Measurements from ENCODE around the gene ATP2B2. TPM values are rescaled to one million over a fixed set of nuclear protein-coding genes. Genes with fewer than 3 reads are reported as not detected.

Gene ATP2B2
- total and polyA plus RNA-seq, 2 of the 8 experiments (the other 6 are each of a cell fraction or from before 2014, with no cell fraction given): 0.14 to 1.2 TPM

- 85% methylated on average over 4 of the region's 4 CpGs; no CpG with 5 or more reads in 1 of the 2 experiments for WGBS, 2 experiments (ENCODE audit: extremely low coverage in 1 of 2, insufficient coverage in 1 of 2, insufficient read length in 1 of 2, insufficient replicate concordance in 2 of 2, low coverage in 1 of 2, low lambda C conversion rate in 2 of 2, missing lambda C conversion rate in 1 of 2)
- no peak overlapping the region for H2AK5ac ChIP-seq (ENCODE audit: low read depth, low read length)
- no peak overlapping the region for H2BK5ac ChIP-seq (ENCODE audit: low read depth, low read length)
- FAIRE-seq (no peak), DNase-seq (ENCODE audit: low read depth in 1 of 2, low spot score in 2 of 2) (no peak)
- H3K4me3 ChIP-seq (ENCODE audit: extremely low read depth in 1 of 4, insufficient read depth in 2 of 4, low read depth in 3 of 4, low read length in 4 of 4): no peak overlapping the region
- no peak overlapping the region for H4K8ac ChIP-seq (ENCODE audit: extremely low read depth, insufficient read depth, low read length)
- H3K4me2 ChIP-seq (ENCODE audit: insufficient read depth in 1 of 2, low read depth in 2 of 2, low read length in 2 of 2): no peak overlapping the region
- H2BK20ac ChIP-seq (ENCODE audit: low read length): no peak overlapping the region
- H3K4ac ChIP-seq (replicated peaks; ENCODE audit: insufficient read length, low read depth, low read length): no peak overlapping the region
- no peak overlapping the region for H2BK15ac ChIP-seq (ENCODE audit: low read length)
- peaks cover 2 to 3% of the 10 kb centered on the region in 2 experiments for H4K20me1 ChIP-seq (replicated peaks in 1 of 2; ENCODE audit: control insufficient read depth in 1 of 2, insufficient read depth in 2 of 2, low read length in 2 of 2)
- H3K14ac ChIP-seq (ENCODE audit: insufficient read length): no peak overlapping the region
- H3K9me3 ChIP-seq (ENCODE audit: insufficient read depth in 2 of 2, low read depth in 1 of 2, low read length in 1 of 2): no peaks in the 10 kb centered on the region
- H2BK120ac ChIP-seq (replicated peaks; ENCODE audit: low read depth, low read length): no peak overlapping the region
- no peak overlapping the region for H2BK12ac ChIP-seq (ENCODE audit: low read depth, low read length)
- no peak overlapping the region for H4K91ac ChIP-seq (replicated peaks; ENCODE audit: insufficient read length, low read length)
- H4K5ac ChIP-seq (ENCODE audit: insufficient read length, low read depth, low read length): no peak overlapping the region
- no peak overlapping the region for H2AFZ ChIP-seq (ENCODE audit: low read length)
- no peak overlapping the region for H3K9ac ChIP-seq (replicated peaks in 1 of 4; ENCODE audit: extremely low read depth in 1 of 4, low read depth in 3 of 4, low read length in 3 of 4)
- H3K4me1 ChIP-seq (replicated peaks in 1 of 4; ENCODE audit: control insufficient read depth in 3 of 4, insufficient read depth in 4 of 4, low read length in 3 of 4): no peaks in the 10 kb centered on the region
- H3K27me3 ChIP-seq (replicated peaks in 1 of 4; ENCODE audit: control insufficient read depth in 3 of 4, extremely low read depth in 1 of 4, insufficient read depth in 3 of 4, low read length in 3 of 4): no peaks in the 10 kb centered on the region
- H3K23me2 ChIP-seq (ENCODE audit: low read depth, low read length): no peaks in the 10 kb centered on the region
- POLR2A ChIA-PET (ENCODE audit: partially characterized antibody): interaction anchor here (0.7 to 3.8 kb wide), 3 partner anchors 10 to 162 kb away, joined by 3 to 20 read pairs (median 4); partner anchors contain the start of gene SEC13
- no peaks in the 10 kb centered on the region for H3K79me2 ChIP-seq (ENCODE audit: control insufficient read depth in 1 of 2, insufficient read depth in 2 of 2, low read length in 2 of 2)
- no peak overlapping the region for H3K27ac ChIP-seq (ENCODE audit: low read depth, low read length)
- H3K18ac ChIP-seq (ENCODE audit: extremely low read depth, low read length): no peak overlapping the region
- H3K36me3 ChIP-seq (ENCODE audit: control insufficient read depth in 2 of 4, insufficient read depth in 4 of 4, low read length in 3 of 4): peaks cover 17 to 66% (median 44%) of the 10 kb centered on the region in 4 experiments
- H3K79me1 ChIP-seq (ENCODE audit: low read depth, low read length): no peaks in the 10 kb centered on the region
- H3K56ac ChIP-seq (replicated peaks; ENCODE audit: insufficient read length, low read depth, low read length): no peak overlapping the region
- H3K23ac ChIP-seq (ENCODE audit: insufficient read length): no peak overlapping the region
- CTCF ChIA-PET (ENCODE audit: partially characterized antibody): no interaction called here
- no peak for TF ChIP-seq KDM1A (IDR thresholded peaks at IDR 0.05; ENCODE audit: borderline replicate concordance, low read length)
- TF ChIP-seq SRF (IDR thresholded peaks at IDR 0.05; ENCODE audit: low read depth, low read length): no peak
- no peak for TF ChIP-seq EP300 (IDR thresholded peaks at IDR 0.05; ENCODE audit: borderline replicate concordance in 1 of 2, low read depth in 2 of 2, low read length in 2 of 2)
- TF ChIP-seq GABPA (IDR thresholded peaks at IDR 0.05; ENCODE audit: borderline replicate concordance, insufficient read depth, low read length): no peak
- no peak for TF ChIP-seq BACH1 (IDR thresholded peaks at IDR 0.05; ENCODE audit: low read length)
- TF ChIP-seq RXRA (IDR thresholded peaks at IDR 0.05; ENCODE audit: insufficient read depth, low read depth, low read length): no peak
- no peak for TF ChIP-seq ZNF274 (IDR thresholded peaks at IDR 0.05; ENCODE audit: borderline replicate concordance, extremely low read depth, low read length)
- TF ChIP-seq MAX (IDR thresholded peaks at IDR 0.05): no peak
- TF ChIP-seq USF2 (IDR thresholded peaks at IDR 0.05; ENCODE audit: low read length): no peak
- TF ChIP-seq TAF7 (optimal IDR thresholded peaks at IDR 0.05; ENCODE audit: borderline replicate concordance, low read depth, low read length): no peak
- TF ChIP-seq CTBP2 (IDR thresholded peaks at IDR 0.05; ENCODE audit: borderline replicate concordance, insufficient read depth, insufficient read length, low read length): no peak
- TF ChIP-seq RAD21 (IDR thresholded peaks at IDR 0.05 in 1 of 2, conservative IDR thresholded peaks at IDR 0.05 in 1 of 2; ENCODE audit: low read depth in 2 of 2, low read length in 2 of 2): no peak
Observed at GRCh38 chr3:10309736-10310135, 195.7 kb downstream of the ATP2B2 start.

Data from H1 (cell line).